GM06990 (cell line): Measurements from ENCODE around the gene SACS.
"Not testable (repeated sequence)": the region's sequence is repeated elsewhere in the genome, so short reads cannot be mapped to it uniquely, and the experiment has no call there.

Experiments used
- DNase-seq: peaks from one replicate; pipeline ENCODE4 v3.0.0-alpha.2; 2011; ENCODE audit not compliant: insufficient read length; ENCODE audit errors: extremely low read depth
- H3K27me3 ChIP-seq: replicated peaks from 2 replicates; pipeline ENCODE4 v1.6.0; 2011; ENCODE audit warnings: low read length; ENCODE audit not compliant: control insufficient read depth, insufficient read depth
- H3K36me3 ChIP-seq: 2 replicates; pipeline ENCODE4 v1.5.1; 2011; ENCODE audit warnings: low read length; ENCODE audit not compliant: control insufficient read depth, insufficient read depth
- H3K4me3 ChIP-seq: replicated peaks from 2 replicates; pipeline ENCODE4 v1.5.1; 2011; ENCODE audit warnings: low read depth, mild to moderate bottlenecking, control low read depth, low read length
- CTCF ChIP-seq: IDR thresholded peaks from 2 replicates; pipeline ENCODE4 v1.5.1; 2011; ENCODE audit warnings: low read length, control low read depth, mild to moderate bottlenecking, inconsistent platforms; ENCODE audit not compliant: insufficient read depth, poor library complexity, severe bottlenecking

The SACS gene

GRCh38 chr13:23440821-23441618 lies 7.5 kb upstream of the SACS start:
- no peak for TF ChIP-seq CTCF
- Histone ChIP-seq H3K27me3 (no peaks in the 10 kb centered on the region), H3K36me3 (no peaks in the 10 kb centered on the region), H3K4me3 (no peak overlapping the region)
- no peak for DNase-seq

- H3K36me3 ChIP-seq, DNase-seq, H3K27me3 ChIP-seq, H3K4me3 ChIP-seq: not testable (repeated sequence)
Observed at GRCh38 chr13:23440324-23440723, 6.8 kb upstream of the SACS start.

GRCh38 chr13:23437916-23438315 lies 4.4 kb upstream of the SACS start:
- DNase-seq, result no peak

GRCh38 chr13:23436680-23437079 lies 3.2 kb upstream of the SACS start:
- TF ChIP-seq CTCF, result no peak
- no peaks in the 10 kb centered on the region for H3K36me3 ChIP-seq
- no peaks in the 10 kb centered on the region for H3K27me3 ChIP-seq
- H3K4me3 ChIP-seq, result no peak overlapping the region
- no peak for DNase-seq

More at GRCh38 chr13:23437916-23438315, 4.4 kb upstream of the SACS start:
- no peaks in the 10 kb centered on the region for H3K36me3 ChIP-seq
- TF ChIP-seq CTCF, result no peak
- H3K4me3 ChIP-seq, result no peak overlapping the region
- no peaks in the 10 kb centered on the region for H3K27me3 ChIP-seq

- Histone ChIP-seq H3K27me3 (no peaks in the 10 kb centered on the region), H3K36me3 (no peaks in the 10 kb centered on the region), H3K4me3 (no peak overlapping the region)
- TF ChIP-seq CTCF, result no peak
- DNase-seq, result no peak
Observed at GRCh38 chr13:23434491-23434890, 989 bp upstream of the SACS start.

GRCh38 chr13:23432626-23433025 lies 876 bp downstream of the SACS start:
- Histone ChIP-seq H3K4me3 (no peak overlapping the region), H3K36me3 (no peaks in the 10 kb centered on the region), H3K27me3 (no peaks in the 10 kb centered on the region)
- TF ChIP-seq CTCF, result no peak
- DNase-seq, result no peak
